ENCODE measurements around the gene BAHCC1.

DNA sequence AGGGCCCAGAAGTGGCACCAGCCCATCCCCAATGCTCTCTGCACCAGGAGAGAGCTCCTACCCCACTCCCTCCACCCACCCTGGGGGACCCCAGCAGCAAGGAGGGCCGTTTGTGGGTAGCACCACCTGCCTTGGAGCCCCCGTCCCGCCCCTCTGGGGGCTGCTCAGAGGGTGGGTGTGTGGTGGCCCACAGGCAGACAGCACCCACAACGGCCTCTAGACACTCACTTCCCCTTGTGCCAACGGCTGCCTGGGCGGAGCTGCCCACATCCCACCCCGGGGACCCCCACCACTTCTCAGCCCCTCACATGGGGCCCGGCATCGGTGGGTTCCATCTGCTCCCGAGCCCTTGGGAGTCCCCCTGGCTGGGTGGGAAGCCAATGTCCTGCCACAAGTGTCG, 33.3 kb downstream of the BAHCC1 start:
- TF ChIP-seq, protein P1, sequence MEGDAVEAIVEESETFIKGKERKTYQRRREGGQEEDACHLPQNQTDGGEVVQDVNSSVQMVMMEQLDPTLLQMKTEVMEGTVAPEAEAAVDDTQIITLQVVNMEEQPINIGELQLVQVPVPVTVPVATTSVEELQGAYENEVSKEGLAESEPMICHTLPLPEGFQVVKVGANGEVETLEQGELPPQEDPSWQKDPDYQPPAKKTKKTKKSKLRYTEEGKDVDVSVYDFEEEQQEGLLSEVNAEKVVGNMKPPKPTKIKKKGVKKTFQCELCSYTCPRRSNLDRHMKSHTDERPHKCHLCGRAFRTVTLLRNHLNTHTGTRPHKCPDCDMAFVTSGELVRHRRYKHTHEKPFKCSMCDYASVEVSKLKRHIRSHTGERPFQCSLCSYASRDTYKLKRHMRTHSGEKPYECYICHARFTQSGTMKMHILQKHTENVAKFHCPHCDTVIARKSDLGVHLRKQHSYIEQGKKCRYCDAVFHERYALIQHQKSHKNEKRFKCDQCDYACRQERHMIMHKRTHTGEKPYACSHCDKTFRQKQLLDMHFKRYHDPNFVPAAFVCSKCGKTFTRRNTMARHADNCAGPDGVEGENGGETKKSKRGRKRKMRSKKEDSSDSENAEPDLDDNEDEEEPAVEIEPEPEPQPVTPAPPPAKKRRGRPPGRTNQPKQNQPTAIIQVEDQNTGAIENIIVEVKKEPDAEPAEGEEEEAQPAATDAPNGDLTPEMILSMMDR (IDR thresholded peaks at IDR 0.05; ENCODE audit: low read depth, low read length), result no peak
- no peak for TF ChIP-seq EZH2phosphoT487 (IDR thresholded peaks at IDR 0.05; ENCODE audit: low read depth)

Data from OCI-LY3 (cell line).